GM12892 (cell line): Measurements from ENCODE around the gene HCN4.

Experiments
- POLR2A ChIP-seq: IDR thresholded peaks from 2 replicates; pipeline ENCODE4 v1.6.1; 2011; ENCODE audit warnings: low read depth, low read length, control low read depth
- POLR2AphosphoS5 ChIP-seq: IDR thresholded peaks from 2 replicates; pipeline ENCODE4 v1.6.1; 2011; ENCODE audit warnings: low read depth, low read length, control low read depth
- TAF1 ChIP-seq: IDR thresholded peaks from 2 replicates; pipeline ENCODE4 v1.6.1; 2011; ENCODE audit warnings: low read depth, mild to moderate bottlenecking, control low read depth, low read length, borderline replicate concordance

DNA sequence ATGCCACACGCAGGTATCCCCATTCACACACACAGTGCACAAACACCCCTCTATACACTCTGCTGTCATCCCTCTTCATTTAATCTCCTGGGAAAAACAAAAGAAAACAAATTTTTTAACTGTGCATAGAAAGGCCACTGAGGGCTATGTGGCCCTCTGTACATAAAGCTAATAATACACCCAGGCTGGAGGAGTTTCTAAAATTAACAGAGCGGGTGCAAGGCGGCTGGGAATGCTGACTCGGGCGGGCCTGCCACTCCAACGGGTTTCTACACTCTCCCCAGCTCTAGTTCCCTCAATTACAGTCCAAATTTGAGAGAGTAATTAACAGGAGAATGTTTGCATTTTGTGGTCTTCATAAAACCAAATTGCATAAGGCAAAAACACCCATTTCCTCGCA is 23.1 kb downstream of the HCN4 start:
- TF ChIP-seq POLR2A (no peak), POLR2AphosphoS5 (no peak), TAF1 (no peak)
